ENCODE results near the gene PPM1L. TPM values are rescaled to one million over a fixed set of nuclear protein-coding genes. Genes with fewer than 3 reads are reported as not detected.

The PPM1L gene
- total RNA-seq, 1 experiment from 2014 or later = 10.6 TPM

DNA sequence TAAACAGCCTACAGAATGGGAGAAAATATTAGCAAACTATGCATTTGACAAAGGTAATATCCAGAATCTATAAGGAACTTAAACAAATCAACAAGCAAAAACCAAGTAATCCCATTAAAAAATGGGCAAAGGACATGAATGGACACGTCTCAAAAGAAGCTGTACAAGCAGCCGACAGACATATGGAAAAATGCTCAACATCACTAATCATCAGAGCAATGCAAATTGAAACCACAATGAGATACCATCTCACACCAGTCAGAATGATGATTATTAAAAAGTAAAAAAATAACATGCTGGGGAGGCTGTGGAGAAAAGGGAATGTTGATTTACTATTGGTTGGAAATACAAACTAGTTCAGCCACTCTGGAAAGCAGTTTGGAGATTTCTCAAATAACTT, 30.7 kb upstream of the PPM1L start:
- ChIA-PET CTCF (no interaction called here), POLR2A (ENCODE audit: low non-redundant PET) (no interaction called here)
- TF ChIP-seq CTCF (conservative IDR thresholded peaks at IDR 0.05; ENCODE audit: low read depth, low read length) (no peak), EZH2 (IDR thresholded peaks at IDR 0.05; ENCODE audit: borderline replicate concordance, low read depth, low read length, poor library complexity, severe bottlenecking) (no peak)
- Histone ChIP-seq H3K27ac (ENCODE audit: low read depth, low read length, poor library complexity, severe bottlenecking) (no peak overlapping the region), H3K4me1 (ENCODE audit: insufficient read depth, low read length, poor library complexity, severe bottlenecking) (no peaks in the 10 kb centered on the region), H3K27me3 (replicated peaks; ENCODE audit: insufficient read depth, low read depth, low read length, poor library complexity) (no peaks in the 10 kb centered on the region), H3K9me3 (ENCODE audit: low read depth, low read length, poor library complexity, severe bottlenecking) (no peaks in the 10 kb centered on the region), H3K4me3 (ENCODE audit: low read depth, low read length, poor library complexity, severe bottlenecking) (no peak overlapping the region), H3K36me3 (ENCODE audit: insufficient read depth, low read length, poor library complexity, severe bottlenecking) (no peaks in the 10 kb centered on the region)
- no peak for DNase-seq (ENCODE audit: low spot score)
- BruUV-seq (replicated peaks) = no TSS peak
- intact Hi-C loops (cut with micrococcal nuclease; ENCODE audit: unreplicated experiment) = no loop called here

DNA sequence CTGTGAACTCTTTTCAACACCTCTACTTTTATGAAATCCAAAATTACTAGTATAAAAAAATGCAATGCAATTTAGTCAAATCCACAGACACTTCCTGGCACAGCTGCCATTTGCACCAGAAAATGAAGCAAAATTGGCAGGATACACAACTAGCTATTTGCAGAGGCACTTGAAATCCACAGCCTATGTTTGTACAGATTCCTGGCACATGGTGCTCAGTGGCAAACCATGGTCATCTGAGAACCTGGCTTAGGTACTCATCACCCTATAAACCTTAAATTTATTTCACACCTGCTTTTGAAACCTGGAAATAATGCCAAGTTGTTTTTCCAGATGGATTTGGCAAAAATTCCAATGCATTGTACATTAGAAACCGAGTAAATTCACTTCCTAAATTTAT, 20.2 kb upstream of the PPM1L start:
- intact Hi-C loops (cut with micrococcal nuclease; ENCODE audit: unreplicated experiment) = no loop called here
- TF ChIP-seq CTCF (conservative IDR thresholded peaks at IDR 0.05; ENCODE audit: low read depth, low read length) (no peak), EZH2 (IDR thresholded peaks at IDR 0.05; ENCODE audit: borderline replicate concordance, low read depth, low read length, poor library complexity, severe bottlenecking) (no peak)
- H3K9me3 ChIP-seq (ENCODE audit: low read depth, low read length, poor library complexity, severe bottlenecking) = no peaks in the 10 kb centered on the region
- CTCF ChIA-PET = no interaction called here
- H3K27me3 ChIP-seq (replicated peaks; ENCODE audit: insufficient read depth, low read depth, low read length, poor library complexity) = no peaks in the 10 kb centered on the region
- no peaks in the 10 kb centered on the region for H3K36me3 ChIP-seq (ENCODE audit: insufficient read depth, low read length, poor library complexity, severe bottlenecking)
- no TSS peak for BruUV-seq (replicated peaks)
- H3K4me1 ChIP-seq (ENCODE audit: insufficient read depth, low read length, poor library complexity, severe bottlenecking) = no peaks in the 10 kb centered on the region
- no peak overlapping the region for H3K27ac ChIP-seq (ENCODE audit: low read depth, low read length, poor library complexity, severe bottlenecking)
- H3K4me3 ChIP-seq (ENCODE audit: low read depth, low read length, poor library complexity, severe bottlenecking) = no peak overlapping the region
- no peak for DNase-seq (ENCODE audit: low spot score)
- POLR2A ChIA-PET (ENCODE audit: low non-redundant PET) = no interaction called here

GRCh38 chr3:160738048-160738447, 18.0 kb upstream of the PPM1L start:
- Histone ChIP-seq H3K36me3 (ENCODE audit: insufficient read depth, low read length, poor library complexity, severe bottlenecking) (no peaks in the 10 kb centered on the region), H3K9me3 (ENCODE audit: low read depth, low read length, poor library complexity, severe bottlenecking) (no peaks in the 10 kb centered on the region), H3K27ac (ENCODE audit: low read depth, low read length, poor library complexity, severe bottlenecking) (no peak overlapping the region), H3K4me1 (ENCODE audit: insufficient read depth, low read length, poor library complexity, severe bottlenecking) (no peaks in the 10 kb centered on the region), H3K4me3 (ENCODE audit: low read depth, low read length, poor library complexity, severe bottlenecking) (no peak overlapping the region), H3K27me3 (replicated peaks; ENCODE audit: insufficient read depth, low read depth, low read length, poor library complexity) (no peaks in the 10 kb centered on the region)
- no TSS peak for BruUV-seq (replicated peaks)
- DNase-seq (ENCODE audit: low spot score) = no peak
- POLR2A ChIA-PET (ENCODE audit: low non-redundant PET) = no interaction called here
- TF ChIP-seq CTCF (conservative IDR thresholded peaks at IDR 0.05; ENCODE audit: low read depth, low read length) (no peak), EZH2 (IDR thresholded peaks at IDR 0.05; ENCODE audit: borderline replicate concordance, low read depth, low read length, poor library complexity, severe bottlenecking) (no peak)
- CTCF ChIA-PET = no interaction called here
- intact Hi-C loops (cut with micrococcal nuclease; ENCODE audit: unreplicated experiment) = no loop called here
